ENCODE data around the gene MYT1. TPM values are rescaled to one million over a fixed set of nuclear protein-coding genes. Genes with fewer than 3 reads are reported as not detected.
A peak's percentile ranks its signal among the peaks of the same experiment; 100 is the strongest.

MYT1 gene
- total RNA-seq, 1 donor from 2014 or later, result not detected

- Mint-ChIP-seq H3K27ac (peak overlapping the region; percentile 88), H3K27me3 (ENCODE audit: low read depth) (peaks cover 4% of the 10 kb centered on the region), H3K36me3 (ENCODE audit: low read depth) (peaks cover 22% of the 10 kb centered on the region), H3K4me1 (ENCODE audit: low read depth) (peaks cover 44% of the 10 kb centered on the region), H3K9me3 (no peaks in the 10 kb centered on the region), H3K4me3 (ENCODE audit: low read depth) (peak overlapping the region; percentile 86)
- intact Hi-C loops (cut with micrococcal nuclease), result no loop called here
- DNase-seq (ENCODE audit: low spot score), result no peak
Observed at GRCh38 chr20:64256282-64256935, 92.2 kb downstream of the MYT1 start.

- DNase-seq (ENCODE audit: low spot score), result no peak
- Mint-ChIP-seq H3K4me1 (ENCODE audit: low read depth) (peaks cover 44% of the 10 kb centered on the region), H3K27me3 (ENCODE audit: low read depth) (no peaks in the 10 kb centered on the region), H3K9me3 (no peaks in the 10 kb centered on the region), H3K27ac (peak overlapping the region; percentile 7), H3K36me3 (ENCODE audit: low read depth) (peaks cover 22% of the 10 kb centered on the region), H3K4me3 (ENCODE audit: low read depth) (peak overlapping the region; percentile 86)
- intact Hi-C loops (cut with micrococcal nuclease), result no loop called here
Observed at GRCh38 chr20:64257107-64257757, 93.0 kb downstream of the MYT1 start.

- no peak overlapping the region for H3K27ac Mint-ChIP-seq
- H3K27me3 Mint-ChIP-seq (ENCODE audit: low read depth), result no peaks in the 10 kb centered on the region
- no peak overlapping the region for H3K4me3 Mint-ChIP-seq (ENCODE audit: low read depth)
- no peak for DNase-seq (ENCODE audit: low spot score)
- peaks cover 24% of the 10 kb centered on the region for H3K36me3 Mint-ChIP-seq (ENCODE audit: low read depth)
- peaks cover 44% of the 10 kb centered on the region for H3K4me1 Mint-ChIP-seq (ENCODE audit: low read depth)
- intact Hi-C loops (cut with micrococcal nuclease), result no loop called here
- H3K9me3 Mint-ChIP-seq, result no peaks in the 10 kb centered on the region
Observed at GRCh38 chr20:64258071-64258823, 94.0 kb downstream of the MYT1 start.

GRCh38 chr20:64260239-64260638 is 96.0 kb downstream of the MYT1 start:
- intact Hi-C loops (cut with micrococcal nuclease), result loop anchor here (1.0 kb wide), 1 partner anchor 15 kb away; no protein-coding TSS in a partner anchor
- H3K9me3 Mint-ChIP-seq, result no peaks in the 10 kb centered on the region
- H3K4me3 Mint-ChIP-seq (ENCODE audit: low read depth), result no peak overlapping the region
- no peak overlapping the region for H3K27ac Mint-ChIP-seq
- peaks cover 27% of the 10 kb centered on the region for H3K36me3 Mint-ChIP-seq (ENCODE audit: low read depth)
- no peaks in the 10 kb centered on the region for H3K27me3 Mint-ChIP-seq (ENCODE audit: low read depth)
- peaks cover 39% of the 10 kb centered on the region for H3K4me1 Mint-ChIP-seq (ENCODE audit: low read depth)
- no peak for DNase-seq (ENCODE audit: low spot score)

- no peak for DNase-seq (ENCODE audit: low spot score)
- H3K4me1 Mint-ChIP-seq (ENCODE audit: low read depth), result peaks cover 37% of the 10 kb centered on the region
- H3K27ac Mint-ChIP-seq, result no peak overlapping the region
- H3K36me3 Mint-ChIP-seq (ENCODE audit: low read depth), result peaks cover 27% of the 10 kb centered on the region
- intact Hi-C loops (cut with micrococcal nuclease), result no loop called here
- H3K27me3 Mint-ChIP-seq (ENCODE audit: low read depth), result no peaks in the 10 kb centered on the region
- H3K4me3 Mint-ChIP-seq (ENCODE audit: low read depth), result no peak overlapping the region
- H3K9me3 Mint-ChIP-seq, result no peaks in the 10 kb centered on the region
Observed at GRCh38 chr20:64261138-64261537, 96.9 kb downstream of the MYT1 start.

GRCh38 chr20:64264091-64264490 is 99.8 kb downstream of the MYT1 start:
- Mint-ChIP-seq H3K36me3 (ENCODE audit: low read depth) (peaks cover 27% of the 10 kb centered on the region), H3K4me3 (ENCODE audit: low read depth) (no peak overlapping the region), H3K9me3 (no peaks in the 10 kb centered on the region), H3K27me3 (ENCODE audit: low read depth) (no peaks in the 10 kb centered on the region), H3K27ac (no peak overlapping the region), H3K4me1 (ENCODE audit: low read depth) (peaks cover 13% of the 10 kb centered on the region)
- no peak for DNase-seq (ENCODE audit: low spot score)
- intact Hi-C loops (cut with micrococcal nuclease), result no loop called here

GRCh38 chr20:64265201-64265600 is 100.9 kb downstream of the MYT1 start:
- peaks cover 26% of the 10 kb centered on the region for H3K36me3 Mint-ChIP-seq (ENCODE audit: low read depth)
- H3K27ac Mint-ChIP-seq, result peak overlapping the region; percentile 3
- no peaks in the 10 kb centered on the region for H3K27me3 Mint-ChIP-seq (ENCODE audit: low read depth)
- peaks cover 8% of the 10 kb centered on the region for H3K4me1 Mint-ChIP-seq (ENCODE audit: low read depth)
- H3K4me3 Mint-ChIP-seq (ENCODE audit: low read depth), result no peak overlapping the region
- DNase-seq (ENCODE audit: low spot score), result no peak
- H3K9me3 Mint-ChIP-seq, result no peaks in the 10 kb centered on the region
- intact Hi-C loops (cut with micrococcal nuclease), result no loop called here

GRCh38 chr20:64266988-64267387 is 102.7 kb downstream of the MYT1 start:
- H3K4me1 Mint-ChIP-seq (ENCODE audit: low read depth), result no peaks in the 10 kb centered on the region
- DNase-seq (ENCODE audit: low spot score), result no peak
- intact Hi-C loops (cut with micrococcal nuclease), result no loop called here
- no peaks in the 10 kb centered on the region for H3K9me3 Mint-ChIP-seq
- no peak overlapping the region for H3K27ac Mint-ChIP-seq
- no peak overlapping the region for H3K4me3 Mint-ChIP-seq (ENCODE audit: low read depth)
- H3K36me3 Mint-ChIP-seq (ENCODE audit: low read depth), result peaks cover 15% of the 10 kb centered on the region
- H3K27me3 Mint-ChIP-seq (ENCODE audit: low read depth), result no peaks in the 10 kb centered on the region

- intact Hi-C loops (cut with micrococcal nuclease), result no loop called here
- DNase-seq (ENCODE audit: low spot score), result no peak
- no peak overlapping the region for H3K4me3 Mint-ChIP-seq (ENCODE audit: low read depth)
- H3K36me3 Mint-ChIP-seq (ENCODE audit: low read depth), result peaks cover 15% of the 10 kb centered on the region
- H3K9me3 Mint-ChIP-seq, result no peaks in the 10 kb centered on the region
- no peaks in the 10 kb centered on the region for H3K27me3 Mint-ChIP-seq (ENCODE audit: low read depth)
- H3K4me1 Mint-ChIP-seq (ENCODE audit: low read depth), result no peaks in the 10 kb centered on the region
- no peak overlapping the region for H3K27ac Mint-ChIP-seq
Observed at GRCh38 chr20:64268174-64268573, 103.9 kb downstream of the MYT1 start.

GRCh38 chr20:64269604-64270411 is 105.6 kb downstream of the MYT1 start:
- H3K4me3 Mint-ChIP-seq (ENCODE audit: low read depth), result no peak overlapping the region
- no peak for DNase-seq (ENCODE audit: low spot score)
- H3K27me3 Mint-ChIP-seq (ENCODE audit: low read depth), result no peaks in the 10 kb centered on the region
- no peaks in the 10 kb centered on the region for H3K4me1 Mint-ChIP-seq (ENCODE audit: low read depth)
- no peaks in the 10 kb centered on the region for H3K9me3 Mint-ChIP-seq
- intact Hi-C loops (cut with micrococcal nuclease), result no loop called here
- no peak overlapping the region for H3K27ac Mint-ChIP-seq
- H3K36me3 Mint-ChIP-seq (ENCODE audit: low read depth), result peaks cover 13% of the 10 kb centered on the region

- H3K27ac Mint-ChIP-seq, result no peak overlapping the region
- H3K27me3 Mint-ChIP-seq (ENCODE audit: low read depth), result no peaks in the 10 kb centered on the region
- H3K4me1 Mint-ChIP-seq (ENCODE audit: low read depth), result no peaks in the 10 kb centered on the region
- H3K4me3 Mint-ChIP-seq (ENCODE audit: low read depth), result no peak overlapping the region
- no peak for DNase-seq (ENCODE audit: low spot score)
- intact Hi-C loops (cut with micrococcal nuclease), result no loop called here
- H3K9me3 Mint-ChIP-seq, result no peaks in the 10 kb centered on the region
- peaks cover 13% of the 10 kb centered on the region for H3K36me3 Mint-ChIP-seq (ENCODE audit: low read depth)
Observed at GRCh38 chr20:64271636-64272035, 107.4 kb downstream of the MYT1 start.

GRCh38 chr20:64273109-64273508 is 108.9 kb downstream of the MYT1 start:
- Mint-ChIP-seq H3K36me3 (ENCODE audit: low read depth) (peaks cover 13% of the 10 kb centered on the region), H3K9me3 (no peaks in the 10 kb centered on the region)

More at GRCh38 chr20:64273109-64273508, 108.9 kb downstream of the MYT1 start:
- Mint-ChIP-seq H3K27ac (no peak overlapping the region), H3K4me1 (ENCODE audit: low read depth) (no peaks in the 10 kb centered on the region), H3K4me3 (ENCODE audit: low read depth) (no peak overlapping the region), H3K27me3 (ENCODE audit: low read depth) (no peaks in the 10 kb centered on the region)
- intact Hi-C loops (cut with micrococcal nuclease), result no loop called here
- no peak for DNase-seq (ENCODE audit: low spot score)
